ENCODE measurements around the gene SFTPB.
A peak's percentile ranks its signal among the peaks of the same experiment; 100 is the strongest.

SFTPB gene

DNA sequence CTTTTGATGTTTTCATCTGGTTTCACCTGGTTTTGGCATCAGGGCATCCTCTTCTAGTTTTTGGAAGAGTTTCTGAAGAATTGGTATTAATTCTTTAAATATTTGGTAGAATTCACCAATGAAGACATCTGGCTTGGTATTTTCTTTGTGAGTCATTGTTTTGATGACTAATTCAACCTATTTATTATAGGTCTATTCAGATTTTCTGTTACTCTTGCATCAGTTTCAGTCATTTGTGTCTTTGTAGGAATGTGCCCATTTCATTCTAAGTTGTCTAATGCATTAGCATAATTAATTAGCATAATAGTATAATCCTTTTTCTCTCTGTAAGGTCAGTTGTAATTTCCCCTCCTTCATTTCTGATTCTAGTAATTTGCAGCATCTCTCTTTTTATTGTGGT lies 34.2 kb upstream of the SFTPB start:
- peak; percentile 81 for DNase-seq

DNA sequence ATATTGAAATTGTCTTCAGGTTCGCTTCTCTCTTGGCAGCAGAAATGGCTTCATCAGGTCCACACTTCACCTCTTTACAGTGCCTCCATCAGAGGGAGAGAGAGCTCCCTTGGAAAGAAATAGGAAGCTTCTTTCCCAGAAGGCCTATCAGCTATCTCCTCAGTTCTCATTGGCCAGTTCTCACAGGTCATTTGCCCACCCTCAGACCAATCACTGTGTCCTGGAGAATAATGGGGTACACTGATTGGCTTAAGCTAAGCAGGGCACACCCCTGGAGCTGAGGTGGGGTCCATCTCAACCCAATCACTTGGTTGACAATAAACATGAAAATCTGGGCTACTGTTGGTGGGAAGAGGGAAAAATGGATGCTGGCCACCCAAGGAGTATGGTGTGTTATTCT lies 31.3 kb upstream of the SFTPB start:
- DNase-seq, result no peak

DNA sequence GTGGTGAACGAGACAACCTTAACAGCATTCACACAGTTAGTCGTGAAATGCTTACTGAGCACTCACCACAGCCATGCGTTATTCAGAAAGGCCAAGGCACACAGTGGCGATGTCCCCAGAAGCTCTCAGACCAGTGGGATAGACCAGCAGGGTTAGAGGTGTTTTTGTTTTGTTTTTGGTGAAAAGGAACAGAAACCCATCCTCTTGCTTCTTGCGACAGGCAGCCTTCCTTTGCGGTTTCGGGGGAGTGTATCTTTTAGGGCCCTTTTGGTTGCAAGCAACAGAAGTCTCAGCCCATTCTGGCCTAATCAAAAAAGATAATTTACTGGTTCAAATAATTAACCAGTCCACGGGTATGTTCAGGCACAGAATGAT lies 30.9 kb upstream of the SFTPB start:
- no peak for DNase-seq

DNA sequence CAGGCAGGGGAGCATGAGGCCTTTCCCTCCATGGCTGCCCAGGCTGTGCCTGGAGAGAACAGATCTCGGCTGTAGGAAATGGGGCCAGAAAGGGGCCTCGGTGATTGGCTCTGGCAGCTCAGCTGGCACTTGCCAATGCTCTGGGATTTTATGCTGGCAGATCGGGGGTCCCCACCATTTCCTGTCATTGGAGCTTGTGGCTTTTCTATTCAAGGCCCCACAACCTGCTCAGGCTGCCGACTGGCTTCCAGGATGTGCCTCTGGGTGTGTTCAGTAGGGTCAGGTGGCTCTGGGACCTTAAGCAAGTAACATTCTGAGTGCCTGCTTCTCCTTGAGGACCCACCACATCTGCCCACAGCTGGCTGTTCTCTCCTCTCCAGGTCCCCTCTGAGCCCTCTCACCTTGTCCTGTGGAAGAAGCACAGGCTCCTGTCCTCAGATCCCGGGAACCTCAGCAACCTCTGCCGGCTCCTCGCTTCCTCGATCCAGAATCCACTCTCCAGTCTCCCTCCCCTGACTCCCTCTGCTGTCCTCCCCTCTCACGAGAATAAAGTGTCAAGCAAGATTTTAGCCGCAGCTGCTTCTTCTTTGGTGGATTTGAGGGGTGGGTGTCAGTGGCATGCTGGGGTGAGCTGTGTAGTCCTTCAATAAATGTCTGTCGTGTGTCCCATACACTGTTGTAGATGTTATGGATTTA lies 30.3 kb upstream of the SFTPB start:
- DNase-seq, result no peak

DNA sequence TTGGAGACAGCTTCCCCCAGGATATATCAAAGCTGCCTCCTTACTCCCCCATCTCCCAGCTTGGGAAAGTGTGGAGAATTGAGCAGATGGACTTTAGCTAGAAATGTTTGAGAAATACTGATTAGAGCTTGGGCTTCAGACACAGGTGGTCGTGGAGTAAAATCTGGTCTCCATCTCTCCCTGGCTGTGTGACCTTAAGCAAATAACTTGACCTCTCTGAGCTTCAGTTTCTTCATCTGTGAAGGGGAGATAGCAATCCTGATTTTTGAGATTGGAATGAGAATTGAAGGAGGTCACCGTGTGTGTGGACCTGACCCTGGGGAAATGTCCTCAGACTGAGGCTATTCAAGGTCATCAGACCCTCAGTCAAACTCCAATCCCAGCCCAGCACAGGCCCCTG lies 29.7 kb upstream of the SFTPB start:
- DNase-seq, result no peak

DNA sequence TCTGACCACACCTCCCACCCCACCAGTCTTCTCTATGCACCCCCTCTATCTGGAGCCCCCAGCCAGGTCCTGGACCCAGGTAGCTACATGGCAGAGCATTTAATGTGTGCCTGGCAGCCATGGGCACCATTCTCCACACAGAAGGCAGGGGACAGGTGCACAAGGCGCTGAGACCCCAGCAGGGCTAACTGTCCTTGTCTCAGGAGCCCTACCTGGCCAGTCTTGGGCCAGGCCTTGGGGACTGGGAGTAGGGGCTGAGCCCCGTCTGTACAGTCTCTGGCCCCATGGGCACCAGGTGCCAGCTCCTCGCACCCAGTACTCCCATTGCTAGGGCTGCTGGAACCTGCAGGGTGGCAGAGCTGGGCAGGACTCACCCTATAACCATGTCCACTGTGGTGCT lies 29.1 kb upstream of the SFTPB start:
- no peak for DNase-seq

DNA sequence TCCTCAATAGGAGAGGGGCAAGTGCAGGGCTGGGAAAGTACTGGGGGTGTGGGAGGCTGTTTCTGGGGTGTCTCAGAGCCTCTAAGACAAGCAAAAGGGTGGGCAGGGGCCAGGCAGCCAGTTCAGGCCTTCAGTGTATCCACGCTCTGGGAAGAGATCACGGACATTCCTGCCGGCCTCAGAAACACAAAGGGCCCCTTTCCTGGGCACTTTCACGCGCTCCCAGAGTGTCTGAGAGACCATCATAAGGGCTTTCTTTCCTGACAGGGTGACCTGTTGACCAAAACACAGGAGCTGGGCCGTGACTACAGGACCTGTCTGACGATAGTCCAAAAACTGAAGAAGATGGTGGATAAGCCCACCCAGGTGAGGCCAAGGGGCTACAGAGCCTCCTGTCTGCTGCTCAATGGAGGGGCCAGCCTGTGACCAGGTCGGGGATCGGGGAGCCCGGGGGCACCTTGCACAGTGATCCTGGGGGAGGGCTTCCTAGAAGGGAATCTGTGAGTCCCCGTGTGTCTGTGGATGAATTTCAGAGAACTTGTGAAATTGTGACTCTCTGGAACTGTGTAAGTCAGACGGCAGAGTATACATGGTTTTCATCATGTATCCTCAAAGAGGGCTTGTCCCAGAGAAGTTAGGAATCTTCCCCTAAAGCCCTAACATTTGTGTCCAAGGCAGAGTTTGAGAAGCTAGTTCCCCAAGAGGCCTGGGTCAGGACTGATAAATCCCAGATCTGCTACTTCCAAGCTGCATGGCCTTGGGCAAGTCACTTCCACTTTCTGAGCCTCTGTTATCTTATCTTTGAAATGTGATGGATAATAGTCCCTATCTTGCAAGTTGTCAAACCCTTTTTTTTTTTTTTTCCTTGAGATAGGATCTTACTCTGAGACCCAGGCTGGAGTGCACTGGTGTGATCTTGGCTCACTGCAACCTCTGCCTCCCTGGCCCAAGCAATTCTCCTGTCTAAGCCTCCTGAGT lies 28.0 kb upstream of the SFTPB start:
- DNase-seq, result no peak

DNA sequence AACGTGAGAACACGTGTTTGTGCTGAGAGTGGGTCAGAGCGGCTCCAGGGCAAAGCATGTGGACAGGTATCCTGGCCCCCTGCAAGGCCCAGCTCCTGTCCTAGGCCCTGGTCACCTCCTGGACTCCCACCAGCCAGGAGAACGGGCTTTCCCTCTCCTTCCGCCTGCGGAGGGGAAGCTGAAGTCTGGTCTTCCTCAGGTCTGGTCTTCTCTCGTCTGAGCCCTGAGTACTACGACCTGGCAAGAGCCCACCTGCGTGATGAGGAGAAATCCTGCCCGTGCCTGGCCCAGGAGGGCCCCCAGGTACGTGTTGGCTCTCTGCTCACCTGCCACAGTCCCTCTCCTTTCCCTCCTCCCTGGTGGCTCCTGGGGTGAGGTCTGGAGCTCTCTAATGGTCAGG lies 27.1 kb upstream of the SFTPB start:
- no peak for DNase-seq

DNA sequence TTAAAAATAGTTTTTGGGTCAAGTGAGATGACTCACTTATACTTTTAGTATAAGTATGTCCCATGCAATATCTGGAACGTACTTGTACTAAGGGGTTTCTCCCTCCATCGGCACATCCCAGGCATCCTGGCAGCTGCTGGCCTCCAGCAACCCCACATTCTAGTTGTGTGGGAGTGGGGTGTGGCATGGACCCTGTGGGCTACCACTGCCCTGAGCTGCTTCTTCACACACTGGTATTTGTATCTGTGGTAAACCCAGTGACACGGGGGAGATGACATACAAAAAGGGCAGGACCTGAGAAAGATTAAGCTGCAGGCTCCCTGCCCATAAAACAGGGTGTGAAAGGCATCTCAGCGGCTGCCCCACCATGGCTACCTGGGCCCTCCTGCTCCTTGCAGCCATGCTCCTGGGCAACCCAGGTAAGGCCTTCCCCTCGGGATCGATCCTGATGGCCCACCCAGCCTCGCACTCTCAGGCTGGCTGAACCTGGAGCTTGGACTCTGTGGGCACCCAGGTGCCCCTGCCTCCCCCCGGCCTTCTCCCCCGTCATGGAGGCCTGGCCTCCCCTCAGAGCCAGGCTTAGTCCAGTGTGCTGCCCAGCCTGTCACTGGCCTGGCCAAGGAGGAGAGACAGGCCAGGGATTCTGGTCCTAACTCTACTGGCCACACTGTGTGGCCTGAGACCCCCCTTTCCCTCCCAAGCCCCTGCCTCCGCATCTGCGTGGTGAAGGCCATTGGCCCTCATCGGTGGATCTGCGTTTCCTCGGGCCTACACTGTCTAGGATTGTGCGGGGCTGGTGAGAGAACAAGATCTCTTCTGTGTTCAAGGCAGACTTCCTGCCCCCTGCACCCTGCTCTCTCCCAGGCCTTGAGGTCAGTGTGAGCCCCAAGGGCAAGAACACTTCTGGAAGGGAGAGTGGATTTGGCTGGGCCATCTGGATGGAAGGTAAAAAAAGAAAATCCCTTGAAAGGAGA lies 26.3 kb upstream of the SFTPB start, which contains the start of gene GNLY:
Gene GNLY, plus strand, starts transcription at position 307 of the 974 bp plus-strand sequence. Its CDS starts 61 bp downstream, at position 368.
- no peak for DNase-seq

DNA sequence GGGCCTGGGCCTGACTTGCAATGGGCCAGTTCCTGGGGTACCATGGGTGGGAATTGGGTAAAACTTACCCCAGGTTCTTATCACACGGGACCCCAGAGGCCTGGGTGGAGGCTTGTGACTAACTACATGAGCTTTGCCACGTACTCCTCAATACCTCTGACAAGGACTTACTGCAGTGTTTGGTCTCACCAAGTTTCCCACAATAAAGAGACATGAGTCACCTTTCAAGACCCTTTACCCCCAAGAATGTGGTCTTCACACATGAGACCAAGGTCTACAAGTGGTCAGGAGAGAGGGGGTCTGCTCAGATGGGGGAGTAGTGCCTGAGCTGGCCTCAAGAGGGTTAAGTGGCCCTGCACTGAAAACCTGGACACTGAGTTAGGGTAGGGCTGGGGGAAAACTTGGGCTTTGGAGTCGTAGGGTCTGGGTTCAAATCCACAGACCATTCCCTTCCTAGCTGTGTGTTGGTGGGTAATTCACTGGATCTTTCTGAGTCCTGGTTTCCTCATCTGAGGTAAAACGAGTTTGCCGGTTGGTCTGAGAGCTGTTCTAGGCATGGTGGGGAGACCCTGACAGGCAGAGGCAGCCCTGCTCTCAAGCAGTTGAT lies 24.1 kb upstream of the SFTPB start:
- no peak for DNase-seq

DNA sequence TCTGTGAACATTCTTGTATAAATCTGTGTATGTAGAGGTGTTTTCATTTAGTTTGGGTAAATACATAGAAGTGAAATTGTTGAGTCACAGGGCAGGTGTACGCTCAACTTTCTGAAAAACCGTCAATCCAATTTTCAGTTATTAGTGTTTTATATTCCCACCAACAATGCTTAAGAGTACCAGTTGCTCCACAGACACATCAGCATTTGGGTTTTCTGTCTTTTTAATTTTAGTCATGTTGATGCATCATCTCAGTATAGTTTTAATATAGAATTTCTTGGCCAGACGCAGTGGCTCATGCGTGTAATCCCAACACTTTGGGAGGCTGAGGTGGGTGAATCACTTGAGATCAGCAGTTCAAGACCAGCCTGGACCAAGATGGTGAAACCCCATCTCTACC lies 22.9 kb upstream of the SFTPB start:
- no peak for DNase-seq

DNA sequence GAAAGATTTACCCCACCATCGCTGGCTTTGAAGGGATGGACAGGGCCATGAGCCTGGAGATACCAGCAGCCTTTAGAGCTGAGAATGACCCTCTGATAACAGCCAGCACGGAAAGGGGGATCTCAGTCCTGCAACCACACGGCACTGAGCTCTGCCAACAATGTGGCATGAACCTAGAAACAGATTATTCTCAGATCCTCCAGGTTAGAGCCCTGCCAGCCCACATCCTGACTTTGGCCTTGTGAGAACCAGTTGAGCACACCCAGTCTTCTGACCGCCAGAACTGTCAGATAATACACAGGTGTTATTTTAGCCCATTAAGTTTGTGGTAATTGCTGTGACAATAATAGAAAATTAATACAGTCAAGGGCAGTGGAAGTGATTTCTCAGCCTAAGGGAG lies 16.8 kb upstream of the SFTPB start:
- DNase-seq, result no peak

DNA sequence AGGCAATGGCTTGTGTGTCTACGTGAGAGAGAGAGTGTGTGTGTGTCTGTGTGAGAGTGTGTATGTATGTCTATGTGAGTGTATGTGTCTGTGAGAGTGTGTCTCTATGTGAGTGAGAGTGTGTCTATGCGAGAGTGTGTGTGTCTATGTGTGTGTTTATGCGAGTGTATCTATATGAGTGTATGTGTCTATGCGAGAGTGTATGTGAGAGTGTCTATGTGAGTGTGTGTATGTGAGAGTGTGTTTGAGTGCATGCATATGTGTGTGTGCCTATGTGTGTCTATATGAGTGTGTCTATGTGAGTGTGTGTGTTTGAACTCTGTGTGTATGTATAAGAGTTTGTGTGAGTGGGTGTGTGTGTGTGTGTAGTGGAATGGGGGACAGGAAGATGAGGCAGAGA lies 16.4 kb upstream of the SFTPB start:
- DNase-seq, result no peak

DNA sequence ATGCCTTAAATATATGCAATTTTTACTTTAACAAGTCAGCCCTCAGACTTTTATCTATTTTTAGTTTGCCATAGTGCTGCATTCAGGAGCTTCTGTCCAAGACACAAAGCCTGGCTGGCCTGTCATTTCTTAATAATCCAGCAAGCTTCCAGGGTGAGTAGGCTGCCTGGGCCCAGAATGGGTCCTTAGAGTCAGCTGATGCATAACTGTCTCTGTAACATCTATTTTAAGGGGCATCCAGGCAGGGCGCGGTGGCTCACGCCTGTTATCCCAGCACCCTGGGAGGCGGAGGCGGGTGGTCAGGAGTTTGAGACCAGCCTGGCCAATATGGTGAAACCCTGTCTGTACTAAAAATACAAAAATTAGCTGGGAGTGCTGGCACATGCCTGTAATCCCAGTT lies 14.4 kb upstream of the SFTPB start:
- peak; percentile 37 for DNase-seq

DNA sequence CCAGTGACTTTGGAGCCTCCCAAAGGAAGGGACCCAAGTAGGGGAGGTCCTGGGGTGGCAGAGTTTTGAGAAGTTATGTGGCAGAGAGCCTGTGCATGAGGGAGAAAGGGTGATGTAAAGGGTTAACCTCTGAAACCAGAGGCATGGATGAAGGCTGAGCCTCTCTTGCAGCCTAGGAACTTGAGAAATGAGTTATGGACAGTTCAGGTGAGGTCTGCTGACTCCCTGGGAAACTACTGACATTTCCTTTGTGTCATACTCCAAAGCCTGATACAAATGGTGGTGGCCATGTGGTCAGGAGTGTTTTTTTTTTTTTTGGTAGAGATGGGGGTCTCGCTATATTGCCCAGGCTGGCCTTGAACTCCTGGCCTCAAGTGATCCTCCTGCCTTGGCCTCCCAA lies 13.8 kb upstream of the SFTPB start:
- no peak for DNase-seq

DNA sequence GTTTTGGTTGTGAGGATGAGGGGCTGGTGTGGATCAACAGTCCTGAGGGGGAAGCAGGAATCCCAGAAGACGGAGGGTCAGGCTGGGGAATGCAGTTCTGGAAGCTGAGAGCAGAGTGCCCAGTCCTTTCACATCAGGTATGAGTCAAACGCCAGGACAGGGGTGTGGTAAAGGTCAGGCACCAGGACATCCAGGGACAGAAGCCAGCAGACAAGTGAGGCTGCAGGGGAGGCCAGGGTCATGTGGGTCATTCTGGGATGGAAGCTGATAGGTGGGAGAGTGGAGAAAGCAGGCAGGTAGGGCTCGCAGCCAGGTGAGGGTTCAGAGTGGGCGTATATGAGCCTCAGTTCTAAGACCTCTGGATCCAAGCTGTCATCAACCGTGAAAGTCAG lies 13.4 kb upstream of the SFTPB start:
- DNase-seq, result no peak

DNA sequence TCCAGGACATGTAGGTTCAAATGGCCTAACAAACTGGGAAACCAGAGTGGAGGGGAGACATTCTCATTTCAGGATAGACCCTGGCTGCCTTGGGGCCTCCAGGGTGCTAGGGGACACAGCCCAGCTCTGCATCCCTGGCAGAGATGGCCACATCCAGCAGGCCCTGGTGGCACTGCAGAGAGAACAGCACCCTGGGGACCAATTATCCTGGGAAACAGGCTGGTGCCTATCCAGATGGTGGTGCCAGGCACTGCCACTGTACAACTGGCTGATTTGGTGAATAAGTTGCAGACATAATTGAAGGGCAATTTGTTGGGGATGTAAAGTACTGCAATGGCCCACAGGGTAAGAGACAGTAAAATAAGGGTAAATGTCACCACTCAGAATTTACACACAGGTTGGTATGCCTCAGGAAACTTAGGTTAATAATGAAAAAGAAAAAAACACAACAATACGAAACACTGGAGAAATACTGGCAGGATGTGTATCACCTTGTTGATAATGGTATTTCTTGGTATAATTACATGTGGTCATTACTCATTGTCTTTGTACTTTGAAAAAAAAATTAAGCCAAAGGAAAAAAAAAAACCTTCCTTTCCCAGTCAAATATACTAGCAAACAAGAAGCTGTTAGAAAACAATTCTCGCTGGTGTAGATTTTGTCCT lies 12.8 kb upstream of the SFTPB start:
- no peak for DNase-seq

DNA sequence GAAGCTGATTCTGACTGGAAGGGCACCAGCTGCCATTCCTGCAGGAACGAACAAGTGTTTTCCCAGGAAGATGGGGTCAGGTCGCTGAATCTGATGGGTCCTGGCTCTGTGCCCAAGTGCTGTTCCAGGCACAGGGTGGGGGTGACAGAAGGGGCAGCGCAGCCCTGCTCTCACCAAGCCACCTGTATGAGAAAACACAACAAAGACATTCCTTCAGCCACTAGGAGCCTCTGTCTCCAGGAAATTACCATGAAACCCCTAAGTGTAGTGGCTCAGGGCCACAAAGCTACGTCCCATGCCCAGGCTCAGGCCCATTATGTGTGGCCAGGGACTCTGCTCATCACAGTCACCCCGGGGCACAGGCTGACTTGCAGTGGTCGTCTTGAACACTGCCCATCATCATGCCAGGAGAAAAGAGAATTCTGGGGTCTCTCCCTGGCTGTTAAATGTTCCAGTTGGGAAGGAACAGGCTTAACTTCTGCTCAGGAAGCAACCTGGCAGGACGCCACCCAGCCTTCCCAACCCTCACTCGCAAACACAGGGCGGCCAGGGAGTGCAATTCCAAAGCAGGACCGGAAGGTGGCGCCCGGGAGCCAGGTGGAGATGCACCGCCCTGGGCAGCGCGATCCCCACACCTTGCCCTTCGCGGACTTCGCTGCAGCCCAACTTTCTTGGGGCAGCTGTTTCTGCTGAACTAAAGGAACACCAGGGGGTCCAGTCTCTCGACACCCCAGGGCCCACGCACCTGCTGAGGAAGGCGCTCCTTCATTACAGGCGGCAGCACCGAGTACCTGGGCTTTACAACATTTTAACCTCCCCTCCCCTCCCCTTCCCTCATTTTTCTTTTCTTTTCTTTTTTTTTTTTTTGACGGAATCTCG lies 11.0 kb upstream of the SFTPB start:
- peak; percentile 71 for DNase-seq

DNA sequence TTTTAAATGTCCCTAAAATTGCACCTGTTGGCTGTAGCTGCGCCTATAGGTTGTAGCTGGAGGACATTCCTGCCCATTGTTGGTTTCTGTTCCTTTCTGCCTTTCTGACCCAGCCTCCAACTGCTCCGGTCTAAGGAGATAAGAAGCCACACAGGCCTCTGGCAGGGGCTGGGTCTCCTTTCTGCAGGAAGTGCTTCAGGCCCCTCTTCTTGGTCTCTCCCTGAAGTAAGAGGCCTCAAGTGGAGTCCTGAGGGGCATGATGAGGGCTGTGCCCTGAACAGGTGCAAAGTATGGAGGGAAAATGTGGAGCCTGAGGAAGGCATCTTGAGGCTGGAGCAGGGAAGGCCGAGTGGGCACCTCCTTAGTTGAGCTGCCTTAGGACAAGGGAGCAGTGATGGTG lies 10.4 kb upstream of the SFTPB start:
- no peak for DNase-seq

DNA sequence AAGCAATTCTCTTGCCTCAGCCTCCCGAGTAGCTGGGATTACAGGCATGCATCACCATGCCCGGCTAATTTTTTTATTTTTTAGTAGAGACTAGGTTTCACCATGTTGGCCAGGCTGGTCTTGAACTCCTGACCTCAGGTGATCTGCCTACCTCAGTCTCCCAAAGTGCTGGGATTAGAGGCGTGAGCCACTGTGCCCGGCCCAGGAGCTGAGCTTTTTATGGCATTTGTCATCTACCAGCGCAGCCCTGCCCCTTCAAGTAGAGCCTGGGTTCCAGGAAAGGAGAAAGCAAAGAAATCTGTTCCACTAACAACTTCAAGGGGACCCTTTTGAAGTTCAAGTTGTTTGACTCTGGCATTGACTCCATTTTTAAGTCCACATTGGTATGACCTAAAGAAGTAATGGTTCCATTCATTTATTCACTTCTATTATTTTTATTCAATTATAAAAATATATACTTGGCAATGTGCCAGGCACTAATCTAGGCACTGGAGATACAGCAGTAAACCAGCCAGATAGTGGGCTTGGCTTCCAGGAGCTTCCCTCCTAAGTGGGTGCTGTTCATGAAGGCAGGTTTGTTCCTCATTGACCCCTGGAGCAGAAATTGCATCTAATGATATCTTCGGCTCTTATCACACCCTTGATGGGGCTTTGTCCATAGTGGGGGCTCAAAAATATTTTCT lies 8.0 kb upstream of the SFTPB start:
- DNase-seq, result no peak
